HT1080 (cell line): ENCODE results near the gene CLDND2. TPM values are rescaled to one million over a fixed set of nuclear protein-coding genes. Genes with fewer than 3 reads are reported as not detected.

Source experiments
- total RNA-seq: library from RNA; depleted of rRNA; stranded (reverse); fragments of >200 nt; shearing (Covaris generic); gene quantifications from 2 replicates; pipeline ENCODE4 v1.2.3, GENCODE V29; 2014; rRNA removed

CLDND2 gene
- total RNA-seq, 1 experiment from 2014 or later: not detected

Other genes starting within 250 kb of the CLDND2 start
- 0.67 and 1.4 TPM in 2 replicates for gene SIGLEC9, start 244.1 kb downstream of the CLDND2 start, total RNA-seq
- gene SIGLEC7, start 226.7 kb downstream of the CLDND2 start, total RNA-seq: not detected in 2 replicates
- gene CD33, start 143.9 kb downstream of the CLDND2 start, total RNA-seq: 52.3 and 53.7 TPM in 2 replicates
- gene SIGLECL1, start 117.9 kb downstream of the CLDND2 start, total RNA-seq: not detected in 2 replicates
- gene IGLON5, start 57.4 kb downstream of the CLDND2 start, total RNA-seq: not detected in 2 replicates
- gene VSIG10L, start 26.9 kb downstream of the CLDND2 start, total RNA-seq: 0.37 and 1.3 TPM in 2 replicates
- 68.4 and 92.5 TPM in 2 replicates for gene ETFB, start 2.6 kb downstream of the CLDND2 start, total RNA-seq
- gene NKG7, start 3.7 kb upstream of the CLDND2 start, total RNA-seq: not detected in 2 replicates
- not detected in 2 replicates for gene LIM2, start 19.0 kb upstream of the CLDND2 start, total RNA-seq
- not detected in 2 replicates for gene C19orf84, start 21.6 kb upstream of the CLDND2 start, total RNA-seq
- not detected in 2 replicates for gene SIGLEC10, start 48.6 kb upstream of the CLDND2 start, total RNA-seq
- not detected in 2 replicates for gene SIGLEC8, start 89.5 kb upstream of the CLDND2 start, total RNA-seq
- not detected in 2 replicates for gene CEACAM18, start 109.5 kb upstream of the CLDND2 start, total RNA-seq
- not detected in 2 replicates for gene SIGLEC12, start 132.8 kb upstream of the CLDND2 start, total RNA-seq
- gene SIGLEC6, start 162.7 kb upstream of the CLDND2 start, total RNA-seq: not detected in 2 replicates
- 2.1 and 5.7 TPM in 2 replicates for gene ZNF175, start 202.3 kb upstream of the CLDND2 start, total RNA-seq